IPS DF 19.7 (cell line): ENCODE measurements around the gene POLR2L.

Experiments
- DNase-seq: peaks from one replicate; pipeline ENCODE4 v3.0.0-alpha.2; 2013; ENCODE audit warnings: low read depth, low spot score

Gene POLR2L

DNA sequence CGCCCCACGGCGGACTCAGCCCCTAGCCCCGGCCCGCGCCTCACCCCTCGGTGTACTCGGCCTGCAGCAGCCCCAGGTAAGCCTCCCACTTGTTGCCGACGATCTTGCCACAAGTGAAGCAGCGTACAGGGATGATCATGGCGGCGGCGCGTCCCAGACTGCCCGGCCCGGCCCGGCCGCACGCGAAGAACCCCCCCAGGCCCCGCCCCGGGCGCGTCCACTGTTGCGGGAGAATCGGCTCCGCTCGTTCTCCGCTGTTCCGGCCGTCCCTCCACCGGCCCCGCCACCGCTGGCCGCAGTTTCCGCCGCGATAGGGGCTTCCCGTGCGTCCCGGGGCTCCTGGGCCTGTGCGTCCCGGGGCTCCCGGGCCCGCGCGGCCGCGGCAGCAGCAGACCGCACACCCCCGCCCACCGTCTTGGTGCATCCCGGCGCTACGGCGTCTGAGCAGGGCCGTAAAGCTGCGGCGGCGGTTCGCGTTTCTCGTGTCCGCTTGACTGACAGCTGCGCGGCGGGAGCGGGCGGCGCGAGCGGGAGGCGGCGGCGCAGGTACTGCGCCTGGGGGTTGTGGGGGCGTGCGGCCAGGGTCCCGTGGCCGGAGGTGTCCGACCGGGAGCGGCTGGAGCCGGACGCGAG, at the start of gene POLR2L, which contains the start of gene TSPAN4:
Gene POLR2L, minus strand, starts transcription at position 160 of the 633 bp plus-strand sequence. Its CDS starts 21 bp downstream, at position 139.
Gene TSPAN4, plus strand, starts transcription at position 483 of the 633 bp plus-strand sequence. CDS start 7,453 bp downstream, outside the sequence.
- no peak for DNase-seq

DNA sequence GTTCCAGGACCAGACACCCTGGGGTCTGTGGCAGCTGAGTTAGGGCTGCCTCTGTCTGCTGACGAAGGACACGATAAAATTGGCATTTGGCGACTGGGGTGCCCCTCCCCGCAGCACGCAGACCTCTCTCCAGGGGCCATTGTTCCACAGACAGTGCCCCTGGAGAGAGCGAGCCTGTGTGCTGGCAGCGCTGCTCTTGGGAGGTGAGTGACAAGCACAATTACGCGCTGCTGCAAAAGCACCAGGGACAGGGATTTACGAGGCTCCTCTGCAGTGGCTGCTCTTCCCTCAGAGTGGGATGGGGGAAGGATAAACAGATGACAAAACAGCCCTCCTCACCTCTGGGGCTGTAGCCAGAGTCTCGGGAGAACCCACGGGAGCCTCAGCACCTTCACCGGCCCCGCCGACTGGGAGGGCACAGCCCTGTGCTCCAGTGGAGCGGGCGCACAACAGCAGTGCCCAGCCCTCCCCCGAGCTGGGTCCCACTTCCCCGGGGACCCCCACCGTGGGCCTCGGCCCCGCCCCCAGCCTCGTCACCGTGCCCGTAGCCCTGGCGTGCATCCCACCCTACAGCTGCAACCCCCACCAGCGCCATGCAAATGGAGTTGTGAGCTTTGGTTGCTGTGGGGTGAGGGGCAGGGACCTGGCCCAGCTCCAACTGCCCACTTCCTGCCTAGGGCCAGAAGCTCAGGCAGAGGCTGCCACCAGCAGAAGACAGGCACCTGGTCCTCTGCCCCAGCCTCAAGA, 48.6 kb upstream of the POLR2L start:
- no peak for DNase-seq

DNA sequence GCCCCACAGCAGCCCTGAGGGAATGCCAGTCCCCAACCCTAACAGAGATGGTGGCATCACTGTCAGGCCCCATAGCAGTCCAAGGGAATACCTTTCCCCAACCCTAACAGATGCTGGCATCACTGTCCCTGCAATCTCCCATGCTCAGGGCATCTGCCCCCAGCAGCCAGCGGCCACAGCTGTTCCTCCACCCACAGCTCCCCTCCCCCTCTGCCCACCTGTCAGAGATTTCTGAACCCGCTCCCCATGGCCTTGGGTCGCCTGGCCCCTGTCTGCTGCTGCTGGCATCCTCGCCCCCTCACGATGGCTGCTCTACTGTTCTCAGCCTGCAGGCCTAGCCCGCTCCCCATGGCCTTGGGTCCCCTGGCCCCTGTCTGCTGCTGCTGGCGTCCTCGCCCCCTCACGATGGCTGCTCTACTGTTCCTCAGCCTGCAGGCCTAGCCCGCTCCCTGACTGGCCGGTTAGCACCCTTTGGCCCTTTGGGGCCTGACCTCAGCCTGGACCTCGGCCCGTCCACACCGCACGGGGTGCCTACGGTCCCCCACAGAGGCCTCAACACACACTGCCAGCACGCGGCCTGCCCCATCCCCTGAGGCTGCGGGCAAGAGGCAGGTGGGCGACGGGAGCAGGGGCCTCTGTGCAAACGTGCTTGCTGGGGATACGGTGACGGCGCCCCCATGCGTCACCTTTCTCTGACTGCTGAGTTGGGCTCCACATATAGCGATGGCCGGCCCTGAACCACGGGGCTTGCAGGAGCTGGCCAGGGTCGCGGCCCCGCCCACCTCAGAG, 47.6 kb upstream of the POLR2L start:
- DNase-seq, result no peak

DNA sequence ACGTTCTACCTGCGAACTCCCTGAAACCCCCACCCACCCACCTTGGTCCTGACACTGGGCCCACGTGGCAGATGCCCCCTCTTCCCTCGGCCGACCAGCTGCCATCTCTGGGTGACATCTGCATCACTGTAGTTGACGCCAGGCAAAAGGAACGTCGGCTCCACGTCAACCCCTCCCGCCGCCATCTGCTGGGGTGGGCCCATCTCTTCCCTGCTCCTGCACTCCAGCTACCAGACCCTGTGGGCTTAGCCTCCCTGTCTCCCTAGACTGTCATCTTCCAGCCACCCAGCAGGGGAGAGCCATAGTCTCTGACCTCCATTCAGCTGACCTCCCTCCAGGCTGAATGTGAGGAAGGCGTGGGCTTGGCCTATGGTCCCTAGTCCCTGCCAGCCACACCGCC, 46.9 kb upstream of the POLR2L start:
- DNase-seq, result no peak

DNA sequence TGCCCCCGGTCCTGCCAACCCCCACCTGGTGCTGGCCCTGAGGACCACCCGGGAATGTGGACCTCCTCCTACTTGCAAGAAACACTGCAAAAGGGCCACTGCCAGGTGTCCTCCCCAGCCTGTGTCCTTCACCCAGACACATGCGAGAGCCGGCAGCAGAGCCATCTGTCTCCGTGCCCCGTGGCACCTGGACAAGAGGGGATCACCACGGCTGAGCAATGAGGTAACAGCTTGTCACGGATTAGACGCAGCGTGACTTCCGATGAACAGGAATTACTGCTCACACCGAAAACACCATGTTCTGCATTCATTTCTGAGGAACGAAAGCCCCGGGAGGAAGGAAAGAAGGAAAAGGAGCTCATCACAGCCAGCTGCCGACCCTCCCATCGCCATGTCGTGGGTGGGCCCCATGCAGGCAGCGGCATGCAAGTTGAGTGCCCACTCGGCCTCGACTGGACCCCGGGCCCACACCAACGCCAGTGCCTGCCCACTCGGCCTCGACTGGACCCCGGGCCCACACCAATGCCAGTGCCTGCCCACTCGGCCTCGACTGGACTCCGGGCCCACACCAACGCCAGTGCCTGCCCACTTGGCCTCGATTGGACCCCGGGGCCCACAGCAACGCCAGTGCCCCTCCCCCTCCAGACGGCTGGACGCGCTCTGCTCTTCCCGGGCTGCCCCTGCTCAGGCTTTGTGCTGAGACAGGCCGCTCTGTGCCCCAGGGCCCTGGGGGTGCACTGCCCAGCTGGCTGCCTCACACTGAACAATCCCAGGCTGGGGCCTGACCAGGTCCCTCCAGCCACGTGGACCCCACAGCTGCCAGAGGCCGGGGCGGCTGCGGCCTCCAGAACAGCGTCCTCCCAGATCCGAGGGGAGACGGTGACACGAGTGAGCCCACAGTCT, 46.2 kb upstream of the POLR2L start:
- DNase-seq, result no peak

DNA sequence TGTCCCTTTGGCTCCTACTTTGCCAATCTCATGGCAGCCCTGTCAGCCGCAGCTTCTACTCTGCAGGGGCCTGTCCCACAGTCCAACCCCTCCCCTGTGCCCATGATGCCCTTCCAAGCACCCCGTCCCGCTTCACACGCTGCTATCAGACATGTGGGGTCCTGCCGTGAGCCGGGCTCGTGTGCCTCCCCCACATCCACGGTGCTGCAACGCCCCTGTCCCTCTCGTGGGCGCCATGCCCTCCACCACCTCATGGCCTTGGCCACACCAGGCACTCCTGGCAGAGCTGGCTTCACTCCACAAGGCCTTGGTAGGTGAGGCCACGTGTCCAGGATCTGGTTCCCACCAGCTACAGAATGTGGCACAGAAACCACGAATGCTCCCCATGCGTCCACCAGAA, 45.3 kb upstream of the POLR2L start:
- no peak for DNase-seq

DNA sequence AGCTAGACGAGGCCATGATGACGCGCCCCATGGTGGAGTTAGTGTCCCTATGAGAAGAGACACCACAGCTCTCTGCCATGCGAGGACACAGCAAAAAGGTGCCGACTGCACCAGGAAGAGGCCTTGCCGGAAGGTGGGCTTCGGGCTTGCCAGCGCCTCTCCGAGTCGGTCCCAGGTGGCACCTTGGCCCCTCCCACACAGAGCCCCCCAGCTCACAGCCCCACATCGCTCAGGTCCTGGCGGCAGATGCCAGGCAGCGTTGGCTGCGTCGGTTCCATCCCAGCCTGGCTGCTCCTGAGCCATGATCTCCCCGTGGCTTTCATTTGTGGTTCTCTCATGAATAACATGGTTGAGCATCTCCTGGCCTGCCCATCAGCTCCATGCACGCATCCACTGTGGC, 44.2 kb upstream of the POLR2L start:
- no peak for DNase-seq

DNA sequence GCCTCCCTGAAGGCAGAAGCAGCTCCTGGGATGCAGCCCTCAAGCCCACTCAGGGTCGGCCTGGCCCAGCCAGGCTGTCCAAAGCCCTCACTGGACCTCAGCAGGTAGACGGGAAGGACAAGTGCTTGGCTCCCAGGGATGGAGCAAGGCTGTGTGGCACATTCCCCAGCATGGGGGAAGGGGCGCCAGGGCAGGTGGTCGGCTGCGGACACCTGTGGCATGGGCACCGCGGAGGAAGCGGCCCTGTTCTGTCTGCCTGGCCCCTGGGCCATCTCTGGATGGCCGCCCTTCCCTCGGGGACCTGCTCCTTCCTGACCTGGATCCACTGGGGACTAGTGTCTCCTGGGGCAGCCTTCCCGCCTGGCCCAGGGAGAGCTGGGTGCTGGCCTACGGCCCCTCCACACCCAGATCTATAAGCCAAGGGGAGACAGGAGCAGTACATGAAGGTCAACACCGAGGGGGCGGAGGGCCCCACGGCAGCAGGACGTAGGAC, 42.3 kb upstream of the POLR2L start:
- no peak for DNase-seq

DNA sequence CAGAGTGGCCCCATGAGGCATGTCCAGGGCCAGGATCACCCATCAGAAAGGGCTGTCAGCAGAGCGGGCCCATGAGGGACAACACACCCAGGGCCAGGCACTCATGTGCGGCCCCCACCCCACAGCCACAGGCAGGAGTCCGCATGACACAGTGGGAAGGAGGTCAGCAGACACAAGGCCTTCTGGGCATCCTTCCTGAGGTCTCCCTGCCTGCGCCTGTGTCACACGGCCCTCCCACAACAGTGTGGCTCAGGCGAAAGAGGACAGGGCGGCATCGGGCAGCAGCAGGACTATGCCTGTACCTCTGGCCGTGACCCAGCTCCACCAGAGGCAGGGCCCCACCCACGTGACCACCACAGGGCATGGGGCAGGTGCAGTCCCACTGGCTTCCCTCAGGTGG, 41.2 kb upstream of the POLR2L start:
- DNase-seq, result no peak

DNA sequence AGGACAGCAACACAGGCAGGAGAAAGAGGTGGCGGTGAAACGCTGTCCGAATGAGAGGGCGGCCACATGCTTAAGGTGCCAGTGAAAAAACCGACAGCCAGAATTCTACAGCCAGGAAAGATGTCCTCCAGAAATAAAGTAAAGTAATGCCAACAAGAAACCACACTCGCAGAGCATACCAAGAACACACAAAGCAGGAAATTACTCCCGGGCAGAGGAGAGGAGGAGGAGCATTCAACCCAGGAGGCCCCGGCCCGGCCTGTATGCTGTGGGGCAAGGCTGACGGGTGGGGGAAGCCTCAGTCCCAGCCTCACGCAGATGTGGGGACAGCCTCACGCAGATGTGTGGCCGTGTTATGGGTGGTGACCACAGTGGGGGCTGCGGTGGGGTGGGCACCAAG, 40.3 kb upstream of the POLR2L start:
- no peak for DNase-seq

DNA sequence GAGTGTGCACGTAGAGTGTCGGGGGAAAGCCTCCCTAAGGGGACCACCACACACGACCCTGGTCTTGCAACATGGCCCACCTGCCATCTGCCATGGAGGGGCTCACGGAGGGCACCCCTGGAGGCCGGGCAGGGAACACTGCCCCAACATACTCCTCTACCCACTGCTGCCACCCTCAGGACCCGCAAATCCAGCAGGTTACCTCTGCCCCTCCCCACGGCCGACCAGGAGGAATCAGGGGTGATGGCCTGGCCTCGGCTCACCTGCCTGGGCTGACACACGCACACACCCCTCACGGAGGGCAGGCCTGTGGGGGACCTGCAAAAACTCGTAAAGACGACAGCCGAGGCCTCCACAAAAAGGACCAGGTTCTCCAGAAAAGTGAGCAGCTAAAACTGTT, 38.1 kb upstream of the POLR2L start:
- no peak for DNase-seq

DNA sequence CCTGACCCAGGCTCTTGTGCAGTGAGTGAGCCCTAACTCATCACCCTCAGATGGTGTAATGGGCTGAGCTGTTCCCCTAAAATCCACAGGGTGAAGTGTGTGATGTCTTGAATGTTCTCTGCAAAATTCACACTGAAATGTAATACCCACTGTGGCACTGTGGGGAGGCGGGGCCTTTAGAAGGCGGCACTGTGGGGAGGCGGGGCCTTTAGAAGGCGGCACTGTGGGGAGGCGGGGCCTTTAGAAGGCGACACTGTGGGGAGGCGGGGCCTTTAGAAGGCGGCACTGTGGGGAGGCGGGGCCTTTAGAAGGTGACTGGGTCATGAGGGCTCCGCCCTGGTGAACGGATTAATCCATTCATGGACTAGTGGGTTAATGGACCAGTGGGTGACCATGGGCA, 35.2 kb upstream of the POLR2L start:
- DNase-seq, result no peak

DNA sequence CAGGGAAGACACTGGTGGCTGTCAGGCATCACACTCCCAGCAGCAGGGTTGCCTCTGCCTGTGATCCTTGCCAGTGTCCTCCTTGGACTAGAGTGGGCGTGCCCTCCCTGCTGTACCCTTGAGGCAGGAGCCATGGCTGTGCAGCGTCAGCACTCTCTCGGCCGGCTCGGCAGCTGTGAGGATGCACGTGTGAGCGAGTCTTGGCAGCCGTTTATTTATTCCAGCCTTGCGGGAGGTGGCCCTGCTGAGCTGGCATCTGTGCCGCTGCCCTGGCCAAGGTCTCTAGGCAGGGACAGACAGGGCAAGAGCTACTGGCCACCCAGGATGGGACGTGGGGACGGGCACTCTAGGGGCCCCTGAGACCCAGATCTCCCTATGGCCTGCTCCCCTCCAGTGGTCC, 34.2 kb upstream of the POLR2L start:
- DNase-seq, result no peak

DNA sequence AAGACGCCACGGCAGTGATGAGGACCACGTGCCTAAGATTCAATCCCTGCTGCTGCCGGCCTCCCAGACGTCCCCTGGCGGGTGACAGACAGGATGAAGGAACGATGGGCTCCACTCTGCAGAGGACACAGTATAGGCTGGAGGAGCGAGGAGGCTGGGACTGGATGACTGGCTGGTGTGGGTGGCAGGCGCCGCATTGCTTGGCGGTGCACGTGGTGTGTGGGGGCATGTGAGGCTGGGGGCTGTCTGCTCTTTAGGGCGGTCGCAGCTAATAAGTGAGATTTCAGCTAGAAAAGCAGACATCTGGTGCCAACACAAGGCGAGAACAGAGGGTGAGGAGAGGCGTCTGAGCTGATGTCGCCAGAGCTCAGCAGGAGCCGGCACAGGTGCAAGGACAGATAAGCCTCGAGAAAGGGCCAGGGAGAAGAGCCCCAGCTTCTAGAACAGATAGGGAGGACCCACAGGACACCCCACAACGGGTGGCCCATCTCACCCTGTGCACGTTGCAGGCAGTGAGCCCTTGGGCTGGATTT, 33.5 kb upstream of the POLR2L start:
- no peak for DNase-seq

DNA sequence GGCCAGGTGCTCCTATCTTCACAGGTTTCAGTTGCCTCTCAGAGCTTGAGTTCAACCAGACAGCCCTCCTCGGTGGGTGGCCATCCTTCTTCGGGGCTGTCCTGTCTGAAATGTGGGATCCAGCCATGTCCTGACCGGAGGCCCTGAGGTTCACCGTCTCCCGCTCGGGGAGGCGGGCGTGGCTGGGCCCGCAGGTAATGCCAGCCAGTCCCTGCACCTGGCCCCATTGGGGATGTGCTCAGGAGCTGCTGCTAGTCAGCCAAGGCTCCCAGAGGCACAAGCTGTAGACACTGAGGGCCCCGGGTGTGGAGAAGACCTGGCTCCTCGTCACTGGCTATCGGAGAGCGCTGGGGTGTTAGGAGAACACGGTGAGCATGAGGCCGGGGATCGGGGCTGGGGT, 32.9 kb upstream of the POLR2L start:
- no peak for DNase-seq

DNA sequence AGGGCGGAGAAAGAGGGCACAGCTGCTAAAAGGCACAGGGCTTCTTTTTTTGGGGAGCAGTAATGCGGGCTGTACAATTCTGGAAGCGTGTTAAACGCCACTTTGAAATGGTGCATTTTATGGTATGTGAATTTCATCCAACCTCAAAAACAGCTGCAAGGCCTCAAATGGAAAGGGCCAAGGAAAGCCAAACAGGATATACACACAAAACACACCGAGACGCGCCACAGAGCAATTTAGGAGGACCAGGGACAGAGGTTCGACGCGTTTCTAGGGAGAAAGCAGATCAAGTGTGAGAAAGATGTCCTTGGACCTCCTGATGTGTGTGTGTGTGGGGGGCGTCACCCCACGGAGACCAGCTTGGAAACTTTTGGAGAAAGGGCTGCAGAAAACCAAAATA, 31.4 kb upstream of the POLR2L start:
- no peak for DNase-seq

DNA sequence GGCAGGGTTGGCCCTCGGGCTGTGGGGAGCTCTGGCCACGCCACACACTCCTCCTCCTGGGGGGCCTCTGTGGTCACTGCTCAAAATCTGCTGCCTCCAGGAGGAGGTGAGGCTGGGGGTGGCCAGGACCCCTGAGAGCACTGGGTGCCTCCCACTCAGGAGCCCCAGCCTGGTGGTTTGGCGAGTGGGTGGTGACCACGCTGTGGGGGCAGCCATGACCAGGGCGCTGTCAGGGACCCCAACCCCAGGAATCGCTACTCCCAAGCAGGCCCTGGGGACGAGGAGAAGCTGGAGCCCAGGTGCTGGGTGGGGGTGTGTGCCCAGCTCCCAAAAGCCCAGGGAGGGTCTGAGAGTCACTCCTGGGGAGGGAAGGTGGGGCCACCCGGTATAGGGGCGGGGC, 30.5 kb upstream of the POLR2L start:
- DNase-seq, result no peak

DNA sequence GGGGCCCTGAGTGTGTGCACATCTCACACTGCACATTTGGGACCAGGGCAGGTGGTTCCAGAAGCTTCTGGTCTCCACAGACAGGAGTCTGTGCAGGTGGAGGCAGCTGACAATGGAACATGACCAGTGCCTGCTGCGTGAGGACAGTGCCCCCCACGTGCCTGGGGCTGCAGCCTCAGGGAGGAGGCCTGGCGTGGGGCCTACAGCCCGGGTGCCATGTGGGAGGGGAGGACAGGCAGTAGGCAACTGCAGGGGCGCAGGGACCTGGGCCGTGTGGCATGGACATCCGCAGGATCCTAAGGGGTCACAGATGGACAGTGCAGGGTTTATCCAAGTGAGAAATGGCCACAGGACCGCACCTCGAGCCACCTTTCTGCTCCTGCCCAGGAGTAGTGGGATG, 29.1 kb upstream of the POLR2L start:
- no peak for DNase-seq

DNA sequence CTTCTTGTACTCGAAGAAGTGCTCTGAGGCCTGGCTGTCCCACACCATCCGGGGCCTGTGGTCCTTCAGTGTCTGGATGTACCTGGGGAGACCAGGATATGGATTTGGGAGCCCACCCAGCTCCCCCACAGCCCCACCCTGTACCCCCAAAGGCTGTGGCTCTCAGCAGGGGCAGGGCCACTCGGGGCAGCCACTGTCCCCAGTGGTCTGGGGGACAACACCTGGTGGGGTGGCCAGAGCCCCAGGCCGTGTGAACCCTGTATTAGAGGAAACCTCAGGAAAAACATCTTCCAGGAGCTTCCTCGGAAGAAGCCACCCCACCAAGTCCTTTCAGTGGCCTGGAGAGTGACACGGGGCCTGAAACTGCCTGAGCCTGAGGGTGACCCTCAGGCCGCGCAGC, 28.1 kb upstream of the POLR2L start:
- DNase-seq, result no peak

DNA sequence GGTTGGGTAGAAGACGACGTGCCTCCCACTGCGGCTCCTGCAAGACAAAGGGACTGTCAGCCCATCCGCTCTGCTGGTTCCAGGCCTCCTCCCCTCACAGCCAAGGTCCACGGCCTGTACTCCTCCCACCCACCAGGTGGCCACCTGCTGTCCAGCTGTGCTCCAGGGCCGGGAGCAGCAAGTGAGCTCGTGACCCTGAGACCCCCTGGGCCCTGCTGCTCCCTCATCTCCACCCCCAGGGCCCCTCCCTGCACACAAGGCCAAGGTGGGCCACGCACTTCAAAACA, 27.7 kb upstream of the POLR2L start:
- DNase-seq, result no peak

DNA sequence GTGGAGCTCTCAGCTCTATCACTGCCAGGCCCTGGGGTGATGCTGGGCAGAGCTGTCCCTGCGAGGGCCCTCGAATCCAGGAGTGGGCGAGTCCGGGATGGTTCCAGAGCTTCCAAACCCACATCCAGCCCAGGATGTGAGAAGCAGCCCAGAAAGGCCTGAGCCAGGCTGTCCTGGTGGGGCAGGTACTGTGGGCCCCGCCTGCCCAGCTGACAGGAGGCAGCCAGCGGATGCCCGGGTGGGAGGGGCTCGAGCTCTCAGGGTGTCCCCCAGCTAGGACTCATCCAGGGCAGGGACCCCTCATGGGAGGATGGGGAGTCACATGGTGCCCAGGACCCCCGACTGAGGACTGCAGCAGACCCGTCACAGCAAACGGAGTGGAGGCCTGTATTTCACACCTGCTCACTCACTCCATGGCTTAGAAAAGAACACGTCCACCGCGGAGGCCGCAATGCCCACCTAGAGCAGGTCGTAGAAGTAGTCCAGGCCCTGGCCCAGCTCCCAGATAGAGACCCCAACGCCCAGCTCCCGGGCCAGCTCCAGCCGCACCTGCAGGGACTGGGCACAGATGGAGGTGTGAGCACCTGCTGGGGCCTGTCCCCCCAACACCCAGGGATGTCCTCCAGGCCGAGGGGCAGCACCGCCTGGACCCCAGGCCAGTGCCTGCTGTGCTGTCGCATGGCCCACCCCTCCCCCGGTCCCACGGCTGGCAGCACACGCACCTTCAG, 27.2 kb upstream of the POLR2L start:
- DNase-seq, result no peak
